T-helper 17 cell (primary cell): ENCODE data around the gene RBM20. TPM values are rescaled to one million over a fixed set of nuclear protein-coding genes. Genes with fewer than 3 reads are reported as not detected.

Experiments used
- ATAC-seq: fragments of 150-1000 bp; cut with Tn5 transposase; 2 replicates; pipeline ENCODE4 v1.10.0; 2021; ENCODE audit warnings: mild to moderate bottlenecking, moderate library complexity
- DNase-seq, 3 donors: peaks; one replicate each; pipeline versions ENCODE4 v3.0.0 to v3.0.0-alpha.2; 2020 to 2021
- H3K9me3 ChIP-seq: one replicate; pipeline ENCODE4 v1.7.0; 2013; ENCODE audit warnings: low read length, mild to moderate bottlenecking; ENCODE audit not compliant: control insufficient read depth, poor library complexity, severe bottlenecking
- H3K27ac Mint-ChIP-seq: one replicate; pipeline ENCODE4 v1.8.0; 2022; ENCODE audit warnings: mild to moderate bottlenecking, moderate library complexity, mixed read lengths
- H3K27me3 Mint-ChIP-seq: one replicate; pipeline ENCODE4 v1.8.0; 2022; ENCODE audit warnings: mixed read lengths
- H3K36me3 Mint-ChIP-seq: one replicate; pipeline ENCODE4 v1.8.0; 2022; ENCODE audit warnings: low read depth, mixed read lengths
- H3K4me1 Mint-ChIP-seq: one replicate; pipeline ENCODE4 v1.8.0; 2022; ENCODE audit warnings: mild to moderate bottlenecking, mixed read lengths
- H3K4me3 Mint-ChIP-seq: one replicate; pipeline ENCODE4 v1.8.0; 2022; ENCODE audit warnings: mild to moderate bottlenecking, moderate library complexity, mixed read lengths
- total RNA-seq, 4 donors: library from RNA in 2 of 4; stranded (reverse) in 2 of 4; gene quantifications; one replicate each; pipeline ENCODE4 v1.2.3 and lab custom pipeline; 2022 to 2026

RBM20 gene
- total RNA-seq, 2 donors from 2014 or later: not detected

DNA sequence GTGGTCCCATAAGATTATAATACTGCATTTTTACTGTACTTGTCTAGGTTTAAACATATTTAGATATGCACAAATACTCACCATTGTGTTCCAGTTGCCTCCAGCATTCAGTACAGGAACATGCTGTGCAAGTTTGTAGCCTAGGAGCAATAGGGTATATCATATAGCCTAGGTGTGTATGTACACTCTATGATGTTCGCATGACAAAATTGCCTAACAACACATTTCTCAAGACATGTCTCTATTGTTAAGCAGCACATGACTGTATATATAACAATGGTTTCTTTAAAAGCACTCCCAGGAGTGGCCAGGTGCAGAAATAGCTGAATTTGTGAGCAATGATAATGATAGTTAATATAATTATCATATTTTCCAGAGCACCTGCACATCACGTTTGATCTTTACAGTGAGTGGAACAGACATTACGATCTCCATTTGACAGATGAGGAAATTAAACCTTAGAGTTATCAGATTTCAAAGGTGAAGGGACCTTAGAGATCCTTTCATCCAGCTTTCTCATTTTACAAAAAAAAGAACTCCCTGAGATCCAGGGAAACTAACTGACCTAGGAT lies 128.4 kb downstream of the RBM20 start:
- DNase-seq: no peak
- Mint-ChIP-seq H3K4me3 (no peak overlapping the region), H3K27me3 (no peaks in the 10 kb centered on the region), H3K27ac (no peak overlapping the region), H3K4me1 (peaks cover 9% of the 10 kb centered on the region), H3K36me3 (peaks cover 2% of the 10 kb centered on the region)
- no peak for ATAC-seq
- H3K9me3 ChIP-seq: no peaks in the 10 kb centered on the region

- DNase-seq (no peak), ATAC-seq (no peak)
- no peaks in the 10 kb centered on the region for H3K9me3 ChIP-seq
- Mint-ChIP-seq H3K4me1 (peaks cover 12% of the 10 kb centered on the region), H3K4me3 (no peak overlapping the region), H3K27me3 (no peaks in the 10 kb centered on the region), H3K36me3 (peaks cover 2% of the 10 kb centered on the region), H3K27ac (peak overlapping the region; percentile 12)
Measured at GRCh38 chr10:110773693-110774068, 129.5 kb downstream of the RBM20 start.

DNA sequence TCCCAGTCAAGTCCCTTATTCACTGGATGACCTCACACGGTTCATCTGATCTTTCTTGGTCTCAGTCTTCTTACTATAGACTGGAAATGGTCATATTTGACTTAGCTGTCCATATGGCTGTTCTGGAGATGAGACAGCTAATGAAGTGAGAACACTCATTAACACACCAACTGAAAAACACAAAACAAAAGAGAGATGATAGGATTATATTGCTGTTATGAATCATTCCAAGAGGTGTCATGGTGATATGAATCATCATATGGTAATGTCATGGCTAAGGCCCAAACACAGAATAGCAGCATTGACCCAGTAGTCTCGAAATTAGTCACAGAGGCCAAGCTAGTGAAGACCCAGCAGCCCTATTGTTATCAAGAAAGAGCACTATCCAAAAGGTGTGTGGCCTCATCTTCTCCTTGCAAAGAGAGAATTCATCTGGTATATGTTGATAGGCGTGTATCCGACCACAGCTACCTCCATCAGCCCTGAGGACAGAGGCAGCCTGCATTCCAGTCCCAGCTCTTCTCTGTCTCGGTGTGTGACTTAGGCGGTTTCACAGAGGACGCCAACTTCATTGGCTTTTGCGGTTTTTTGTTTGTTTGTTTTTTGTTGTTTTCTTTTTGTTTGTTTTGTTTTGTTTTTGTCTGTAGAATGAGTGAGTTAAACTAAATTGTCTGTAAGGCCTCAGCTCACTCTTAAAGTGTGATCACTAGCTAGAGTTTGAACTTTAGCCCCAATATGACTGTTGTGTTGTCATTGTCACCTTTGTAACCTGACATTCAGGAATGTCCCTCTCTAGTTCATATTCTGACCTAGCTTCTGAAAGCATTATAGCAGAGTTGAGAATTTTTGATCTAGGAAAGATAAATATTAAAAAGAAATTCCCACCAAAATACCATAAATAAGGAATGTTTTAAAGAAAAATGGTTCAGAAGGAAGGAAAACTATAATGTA lies 130.2 kb downstream of the RBM20 start:
- Mint-ChIP-seq H3K27ac (peak overlapping the region; percentile 12), H3K27me3 (no peaks in the 10 kb centered on the region), H3K4me3 (no peak overlapping the region), H3K4me1 (peaks cover 12% of the 10 kb centered on the region), H3K36me3 (peaks cover 2% of the 10 kb centered on the region)
- no peaks in the 10 kb centered on the region for H3K9me3 ChIP-seq
- ATAC-seq (peak; percentile 78), DNase-seq (no peak)

DNA sequence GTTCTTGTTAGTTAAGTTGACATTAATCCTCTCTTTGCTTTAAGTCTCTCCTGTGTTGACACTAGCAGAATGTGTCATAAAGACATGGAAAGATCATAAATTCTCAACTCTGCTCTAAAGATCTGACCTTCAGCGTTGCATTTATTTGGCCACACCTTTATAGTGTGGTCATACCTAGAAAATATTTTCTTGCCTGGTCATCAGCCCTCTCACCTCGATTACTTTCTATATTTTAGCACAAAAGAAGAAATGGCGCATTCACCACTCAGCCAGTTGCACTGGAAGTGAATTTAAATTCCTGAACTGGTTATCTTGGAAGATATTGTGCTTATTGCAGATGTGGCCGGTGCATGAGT lies 130.9 kb downstream of the RBM20 start:
- Mint-ChIP-seq H3K27ac (no peak overlapping the region), H3K27me3 (no peaks in the 10 kb centered on the region), H3K4me1 (peaks cover 12% of the 10 kb centered on the region), H3K36me3 (peaks cover 2% of the 10 kb centered on the region), H3K4me3 (no peak overlapping the region)
- H3K9me3 ChIP-seq: no peaks in the 10 kb centered on the region
- ATAC-seq: no peak
- DNase-seq: no peak

- no peak for ATAC-seq
- Mint-ChIP-seq H3K4me3 (no peak overlapping the region), H3K4me1 (peaks cover 12% of the 10 kb centered on the region), H3K36me3 (peaks cover 2% of the 10 kb centered on the region), H3K27me3 (no peaks in the 10 kb centered on the region), H3K27ac (no peak overlapping the region)
- no peak for DNase-seq
- H3K9me3 ChIP-seq: no peaks in the 10 kb centered on the region
Measured at GRCh38 chr10:110775406-110775805, 131.3 kb downstream of the RBM20 start.

DNA sequence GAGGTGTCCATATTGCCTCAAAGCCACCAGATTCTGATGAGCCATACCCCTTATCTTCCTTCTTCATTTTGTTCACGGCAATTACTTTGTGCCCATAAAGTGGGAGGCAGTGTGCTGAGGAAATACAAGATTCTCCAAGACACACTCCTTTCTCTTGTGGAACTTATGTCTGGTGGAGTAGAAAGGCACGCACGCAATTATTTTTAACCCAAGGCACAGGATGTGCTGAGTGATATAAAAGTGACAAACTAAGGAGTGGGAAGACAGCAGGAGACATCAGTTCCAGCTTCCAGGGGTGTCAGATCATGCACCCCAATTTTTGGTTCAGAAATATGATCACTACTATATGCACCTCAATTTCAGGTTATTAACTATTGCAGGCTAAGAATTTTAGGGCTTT lies 132.9 kb downstream of the RBM20 start:
- peaks cover 2% of the 10 kb centered on the region for H3K36me3 Mint-ChIP-seq
- ATAC-seq: no peak
- H3K4me1 Mint-ChIP-seq: peaks cover 10% of the 10 kb centered on the region
- no peaks in the 10 kb centered on the region for H3K9me3 ChIP-seq
- no peak for DNase-seq
- no peak overlapping the region for H3K27ac Mint-ChIP-seq
- H3K27me3 Mint-ChIP-seq: peaks cover 4% of the 10 kb centered on the region
- H3K4me3 Mint-ChIP-seq: no peak overlapping the region

- no peak for ATAC-seq
Measured at GRCh38 chr10:110777661-110778060, 133.5 kb downstream of the RBM20 start.

GRCh38 chr10:110778211-110778610 lies 134.1 kb downstream of the RBM20 start:
- no peak for DNase-seq
- Mint-ChIP-seq H3K27me3 (peaks cover 4% of the 10 kb centered on the region), H3K36me3 (peaks cover 2% of the 10 kb centered on the region), H3K4me1 (peaks cover 15% of the 10 kb centered on the region), H3K4me3 (no peak overlapping the region), H3K27ac (no peak overlapping the region)
- ATAC-seq: no peak
- H3K9me3 ChIP-seq: no peaks in the 10 kb centered on the region

More at GRCh38 chr10:110777661-110778060, 133.5 kb downstream of the RBM20 start:
- Mint-ChIP-seq H3K27ac (no peak overlapping the region), H3K4me3 (no peak overlapping the region), H3K4me1 (peaks cover 10% of the 10 kb centered on the region), H3K36me3 (peaks cover 2% of the 10 kb centered on the region), H3K27me3 (peaks cover 4% of the 10 kb centered on the region)
- DNase-seq: no peak
- H3K9me3 ChIP-seq: no peaks in the 10 kb centered on the region

- Mint-ChIP-seq H3K27me3 (peaks cover 4% of the 10 kb centered on the region), H3K36me3 (no peaks in the 10 kb centered on the region), H3K27ac (no peak overlapping the region), H3K4me1 (peaks cover 18% of the 10 kb centered on the region), H3K4me3 (no peak overlapping the region)
- H3K9me3 ChIP-seq: no peaks in the 10 kb centered on the region
- DNase-seq: no peak
- no peak for ATAC-seq
Measured at GRCh38 chr10:110779489-110779888, 135.4 kb downstream of the RBM20 start.

DNA sequence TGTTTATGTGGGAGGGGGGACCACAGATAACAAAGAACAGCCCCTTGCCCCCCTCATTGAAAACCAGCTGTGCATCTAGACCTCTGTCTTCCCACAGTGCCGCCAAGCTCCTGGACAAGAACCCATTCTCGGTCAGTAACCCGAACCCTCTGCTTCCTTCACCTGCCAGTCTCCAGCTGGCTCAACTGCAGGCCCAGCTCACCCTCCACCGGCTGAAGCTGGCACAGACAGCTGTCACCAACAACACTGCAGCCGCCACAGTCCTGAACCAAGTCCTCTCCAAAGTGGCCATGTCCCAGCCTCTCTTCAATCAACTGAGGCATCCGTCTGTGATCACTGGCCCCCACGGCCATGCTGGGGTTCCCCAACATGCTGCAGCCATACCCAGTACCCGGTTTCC lies 136.6 kb downstream of the RBM20 start:
- Mint-ChIP-seq H3K4me3 (no peak overlapping the region), H3K27ac (peak overlapping the region; percentile 11), H3K36me3 (no peaks in the 10 kb centered on the region), H3K27me3 (peaks cover 4% of the 10 kb centered on the region), H3K4me1 (peaks cover 16% of the 10 kb centered on the region)
- DNase-seq: no peak
- ATAC-seq: no peak
- H3K9me3 ChIP-seq: no peaks in the 10 kb centered on the region

DNA sequence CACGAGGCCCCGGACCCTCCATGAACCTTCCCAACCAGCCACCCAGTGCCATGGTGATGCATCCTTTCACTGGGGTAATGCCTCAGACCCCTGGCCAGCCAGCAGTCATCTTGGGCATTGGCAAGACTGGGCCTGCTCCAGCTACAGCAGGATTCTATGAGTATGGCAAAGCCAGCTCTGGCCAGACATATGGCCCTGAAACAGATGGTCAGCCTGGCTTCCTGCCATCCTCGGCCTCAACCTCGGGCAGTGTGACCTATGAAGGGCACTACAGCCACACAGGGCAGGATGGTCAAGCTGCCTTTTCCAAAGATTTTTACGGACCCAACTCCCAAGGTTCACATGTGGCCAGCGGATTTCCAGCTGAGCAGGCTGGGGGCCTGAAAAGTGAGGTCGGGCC lies 137.0 kb downstream of the RBM20 start:
- Mint-ChIP-seq H3K27me3 (peaks cover 4% of the 10 kb centered on the region), H3K4me3 (no peak overlapping the region), H3K27ac (peak overlapping the region; percentile 11), H3K36me3 (no peaks in the 10 kb centered on the region), H3K4me1 (peaks cover 16% of the 10 kb centered on the region)
- no peak for ATAC-seq
- H3K9me3 ChIP-seq: no peaks in the 10 kb centered on the region
- DNase-seq: no peak

DNA sequence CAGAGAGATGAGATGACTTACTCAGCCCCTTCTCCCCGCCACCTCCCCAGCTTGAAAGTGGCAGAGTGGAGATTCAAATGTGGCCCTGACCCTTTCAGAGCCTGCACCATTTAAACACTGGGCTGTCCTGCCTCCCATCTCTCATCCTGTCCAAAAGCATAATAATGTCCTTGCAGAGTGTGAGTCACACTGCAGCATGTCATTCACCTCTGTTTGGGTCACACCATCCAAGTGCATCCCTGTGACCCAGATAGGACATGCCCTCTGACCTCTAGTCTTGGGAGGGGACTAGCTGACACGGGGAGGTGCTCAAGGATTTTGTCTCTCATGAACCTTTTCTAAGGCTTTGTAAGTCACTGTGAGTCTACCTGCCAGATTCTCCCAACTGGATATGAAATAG lies 138.5 kb downstream of the RBM20 start:
- H3K27ac Mint-ChIP-seq: no peak overlapping the region
- H3K9me3 ChIP-seq: no peaks in the 10 kb centered on the region
- no peaks in the 10 kb centered on the region for H3K36me3 Mint-ChIP-seq
- peaks cover 16% of the 10 kb centered on the region for H3K4me1 Mint-ChIP-seq
- DNase-seq: no peak
- ATAC-seq: no peak
- H3K4me3 Mint-ChIP-seq: no peak overlapping the region
- H3K27me3 Mint-ChIP-seq: peaks cover 4% of the 10 kb centered on the region

GRCh38 chr10:110783509-110784107 lies 139.5 kb downstream of the RBM20 start:
- Mint-ChIP-seq H3K4me3 (no peak overlapping the region), H3K27ac (peak overlapping the region; percentile 81), H3K4me1 (peaks cover 13% of the 10 kb centered on the region), H3K27me3 (peaks cover 4% of the 10 kb centered on the region), H3K36me3 (no peaks in the 10 kb centered on the region)
- H3K9me3 ChIP-seq: no peaks in the 10 kb centered on the region
- peak; percentile 18 to 49 (median 36) for DNase-seq
- ATAC-seq: peak; percentile 96
